HCEC 1CT (cell line): Measurements from ENCODE around the gene IER5L.

Source experiments
- DNase-seq: peaks from one replicate; pipeline ENCODE4 v3.0.0-alpha.2; 2017

Gene IER5L

DNA sequence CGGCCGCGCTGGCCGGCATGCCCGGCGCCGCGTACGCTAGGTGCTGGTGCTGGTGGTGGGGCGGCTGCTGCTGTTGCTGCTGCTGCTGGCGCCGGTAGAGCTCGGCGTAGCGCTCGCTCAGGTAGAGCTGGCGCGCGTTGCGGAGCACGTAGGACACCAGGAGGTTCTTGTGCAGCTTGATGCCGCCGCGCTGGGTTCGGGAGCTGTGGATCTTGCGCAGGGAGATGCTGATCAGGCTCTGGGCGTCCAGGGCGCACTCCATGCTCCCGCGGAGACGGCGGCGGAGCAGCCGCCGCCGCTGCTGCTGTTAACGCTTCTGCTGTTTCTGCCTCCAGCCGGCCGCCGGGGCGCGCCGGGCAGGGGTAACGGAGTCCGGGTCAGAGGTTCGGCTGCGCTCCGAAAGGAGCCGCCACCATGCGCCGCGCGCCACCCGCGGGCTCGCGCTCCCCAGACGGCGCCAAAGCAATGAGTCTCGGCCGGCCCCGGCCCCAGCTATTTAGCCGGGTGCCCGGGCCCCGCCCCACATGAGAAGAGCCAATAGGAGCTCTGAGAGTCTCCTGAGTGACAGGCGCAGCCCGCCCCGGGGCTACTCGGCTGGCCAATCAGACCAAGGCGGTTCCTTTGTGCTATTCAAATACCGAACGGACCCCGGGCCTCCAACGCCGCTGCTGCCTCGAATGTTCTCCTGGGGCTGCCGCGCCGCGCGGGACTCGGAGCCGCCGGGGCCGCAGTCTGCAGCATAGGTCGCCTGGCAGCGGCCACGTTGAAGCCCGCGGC, at the start of gene IER5L:
Gene IER5L, minus strand, starts transcription at position 471 of the 777 bp plus-strand sequence. Its CDS starts 209 bp downstream, at position 262.
- peak; percentile 95 for DNase-seq

DNA sequence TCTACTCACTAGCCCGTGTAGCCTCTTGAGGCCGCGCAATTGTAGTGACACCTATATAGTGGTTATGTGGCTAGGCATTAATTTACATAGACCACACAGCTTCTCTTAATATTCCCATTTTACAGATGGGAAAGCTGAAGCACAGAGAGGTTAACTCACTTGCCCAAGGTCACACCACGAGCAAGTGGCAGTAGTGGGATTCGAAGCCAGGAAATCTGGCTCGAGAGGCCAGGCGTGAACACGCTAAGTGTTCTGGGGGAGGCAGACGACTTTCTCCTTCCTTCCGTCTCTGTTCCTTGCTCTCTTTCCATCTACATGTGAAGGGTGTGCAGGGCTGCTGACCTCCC, 49.8 kb upstream of the IER5L start:
- DNase-seq: no peak

DNA sequence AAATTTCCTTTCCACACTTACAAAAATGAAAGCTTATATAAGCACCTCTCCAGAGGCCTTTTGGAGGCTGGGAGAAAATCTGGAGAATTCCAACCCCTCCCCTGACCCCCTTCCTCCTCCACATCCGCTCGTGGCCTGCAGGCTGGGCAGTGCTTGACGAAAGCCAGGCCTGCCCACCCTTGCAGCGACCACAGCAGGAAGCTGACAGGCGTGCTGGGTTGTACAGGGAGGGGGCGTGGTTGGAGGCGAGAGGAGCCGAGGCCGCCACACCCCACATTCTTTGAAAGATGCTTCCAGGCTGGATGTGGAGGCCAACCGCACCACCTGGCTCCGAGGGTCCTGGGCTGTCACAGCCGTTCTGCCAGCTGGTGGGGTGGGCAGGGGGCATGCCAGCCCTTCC, 47.8 kb upstream of the IER5L start:
- peak; percentile 13 for DNase-seq

DNA sequence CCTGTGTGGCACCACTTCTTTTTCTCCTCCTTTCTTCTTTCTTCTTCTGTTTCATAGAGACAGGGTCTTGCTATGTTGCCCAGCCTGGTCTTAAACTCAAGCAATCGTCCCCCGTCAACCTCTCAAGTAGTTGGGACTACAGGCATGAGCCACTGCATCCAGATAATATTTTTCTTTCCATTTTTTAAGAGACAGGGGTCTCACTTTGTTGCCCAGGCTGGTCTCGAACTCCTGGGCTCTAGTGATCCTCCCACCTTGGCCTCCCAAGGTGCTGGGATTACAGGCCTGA, 47.4 kb upstream of the IER5L start:
- DNase-seq: no peak

DNA sequence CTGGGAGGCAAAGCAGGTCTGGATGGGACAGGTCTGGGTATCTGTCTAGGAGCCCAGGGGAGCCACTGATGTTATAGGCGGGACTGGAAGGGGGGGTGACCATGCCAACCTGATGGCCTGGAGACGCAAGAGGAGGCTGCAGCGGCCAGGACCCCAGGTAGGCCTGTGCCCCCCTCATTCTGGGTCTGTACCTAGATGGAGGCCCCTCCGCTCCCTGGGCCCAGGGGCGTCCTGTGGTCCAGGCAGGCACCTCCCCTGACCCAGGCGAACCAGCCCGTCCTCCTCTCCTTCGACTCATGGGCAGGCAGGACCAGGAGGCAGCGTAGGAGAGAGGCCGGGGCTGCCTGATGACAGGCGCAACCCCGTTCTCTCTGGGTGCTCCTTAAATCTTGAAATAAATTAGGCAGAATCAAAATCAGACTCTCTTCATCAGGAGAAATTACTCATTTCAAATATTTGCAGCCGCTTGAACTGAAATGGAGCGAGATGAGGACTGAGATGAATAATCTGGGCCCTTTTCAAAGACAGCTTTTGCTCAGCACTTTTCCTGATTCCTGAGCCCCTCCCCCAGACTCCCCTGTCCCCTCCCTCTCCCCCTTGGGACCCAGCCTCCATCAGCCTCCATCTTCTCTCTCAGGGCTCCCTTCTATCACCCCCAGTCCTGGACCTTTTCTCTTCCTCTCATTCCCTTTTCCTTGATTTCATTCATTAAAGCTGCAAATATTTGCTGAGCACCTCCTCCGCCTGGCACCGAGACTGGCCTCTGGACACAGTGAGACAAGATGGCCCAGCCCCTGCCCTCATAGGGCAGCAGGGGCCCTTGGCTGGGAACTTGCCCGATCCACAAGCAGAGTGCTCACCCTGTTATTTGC, 46.8 kb upstream of the IER5L start:
- no peak for DNase-seq

DNA sequence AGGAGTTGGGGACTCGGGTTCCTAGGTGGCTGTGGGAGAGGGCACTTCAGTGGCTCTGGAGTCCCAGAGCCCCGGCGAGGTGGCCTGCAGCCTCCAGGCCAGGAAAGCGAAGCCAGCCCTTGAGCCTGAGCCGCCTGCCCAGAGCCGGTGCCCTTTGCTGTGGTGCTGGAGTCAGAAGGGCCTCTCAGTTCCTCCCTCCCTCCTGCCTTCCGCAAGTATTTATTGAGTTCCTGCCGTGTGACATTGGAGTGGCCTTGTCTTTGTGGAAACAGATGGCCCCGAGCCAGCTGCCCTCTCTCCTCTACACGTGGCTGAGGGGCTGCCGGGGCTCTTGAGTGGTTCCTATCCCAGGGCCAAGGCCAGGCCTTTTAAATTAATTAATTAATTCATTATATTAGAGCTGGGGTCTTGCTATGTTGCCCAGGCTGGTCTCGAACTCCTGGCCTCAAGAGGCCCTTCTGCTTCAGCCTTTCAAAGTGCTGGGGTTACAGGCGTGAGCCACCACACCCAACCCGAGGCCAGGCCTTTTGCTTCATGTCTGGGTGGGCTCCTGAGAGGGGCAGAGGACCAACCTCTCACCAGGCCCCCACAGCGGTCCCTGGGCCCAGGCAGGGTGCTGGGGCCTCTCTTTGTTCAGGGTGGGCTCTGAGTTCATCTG, 45.6 kb upstream of the IER5L start:
- no peak for DNase-seq

DNA sequence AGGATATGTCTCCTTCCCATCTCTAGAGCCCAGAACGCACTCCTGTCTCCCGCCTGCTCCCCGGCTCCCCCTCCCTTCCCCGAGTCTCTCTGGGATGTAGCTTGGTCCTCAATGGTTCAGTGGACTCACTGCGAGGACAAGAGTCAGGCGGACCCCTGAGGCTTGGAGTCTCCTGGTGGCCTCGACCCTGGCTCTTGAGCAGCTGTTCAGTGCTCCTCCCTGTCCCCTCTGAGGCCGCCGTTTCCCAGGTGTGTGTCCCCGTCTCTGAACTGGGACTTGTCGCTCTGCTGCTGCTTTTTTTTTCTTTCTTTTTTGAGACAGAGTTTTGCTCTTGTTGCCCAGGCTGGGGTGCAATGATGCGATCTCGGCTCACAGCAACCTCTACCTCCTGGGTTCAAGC, 44.8 kb upstream of the IER5L start:
- no peak for DNase-seq

DNA sequence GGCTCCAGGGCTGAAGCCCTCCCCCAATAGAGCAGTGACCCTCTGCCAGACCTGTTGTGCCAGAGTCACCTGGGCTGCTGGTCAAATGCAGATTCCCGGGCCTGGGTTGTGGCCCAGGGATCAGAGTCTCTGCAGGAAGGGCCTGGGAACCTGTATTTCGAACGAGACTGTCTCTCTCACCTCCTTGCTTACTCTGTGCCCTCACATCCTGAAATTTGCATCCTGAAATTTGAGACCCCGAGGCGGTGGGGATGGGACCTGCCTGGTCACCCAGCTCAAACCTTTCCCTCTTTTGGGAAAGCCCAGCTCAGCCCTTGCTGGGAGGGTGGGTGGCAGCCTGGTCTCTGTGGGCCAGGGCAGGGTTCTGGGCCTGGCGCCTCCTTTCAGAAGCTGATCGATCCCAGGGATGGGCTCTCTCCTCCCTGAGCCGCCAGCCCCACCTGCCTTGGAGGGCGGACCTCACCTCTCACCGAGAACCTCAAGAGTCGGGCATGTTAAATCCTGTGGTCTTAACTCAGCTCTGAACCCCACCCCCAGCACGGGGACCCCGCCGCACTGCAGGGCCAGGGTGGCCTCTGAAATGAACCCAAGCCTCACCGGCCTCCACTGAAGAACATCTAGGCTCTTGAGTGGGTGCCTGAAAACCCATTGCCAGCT, 44.0 kb upstream of the IER5L start:
- no peak for DNase-seq

DNA sequence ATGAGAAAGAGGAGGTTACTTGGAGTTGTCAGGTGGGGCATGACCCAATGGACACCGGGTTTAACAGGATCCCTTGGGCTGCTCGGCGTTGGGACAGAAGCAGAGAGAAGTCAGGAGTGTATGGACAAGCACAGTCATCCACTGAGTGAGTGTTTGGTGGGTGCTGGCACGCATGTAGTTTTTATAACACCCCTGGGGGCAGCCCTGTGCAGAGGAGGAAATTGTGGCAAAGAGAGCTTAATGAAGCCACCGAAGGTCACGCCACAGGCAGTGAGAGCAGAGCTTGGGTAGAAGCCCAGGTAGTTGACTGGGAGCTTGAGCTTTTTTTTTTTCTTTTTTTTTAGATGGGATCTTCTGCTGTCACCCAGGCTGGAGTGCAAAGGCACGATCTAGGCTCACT, 43.2 kb upstream of the IER5L start:
- no peak for DNase-seq

DNA sequence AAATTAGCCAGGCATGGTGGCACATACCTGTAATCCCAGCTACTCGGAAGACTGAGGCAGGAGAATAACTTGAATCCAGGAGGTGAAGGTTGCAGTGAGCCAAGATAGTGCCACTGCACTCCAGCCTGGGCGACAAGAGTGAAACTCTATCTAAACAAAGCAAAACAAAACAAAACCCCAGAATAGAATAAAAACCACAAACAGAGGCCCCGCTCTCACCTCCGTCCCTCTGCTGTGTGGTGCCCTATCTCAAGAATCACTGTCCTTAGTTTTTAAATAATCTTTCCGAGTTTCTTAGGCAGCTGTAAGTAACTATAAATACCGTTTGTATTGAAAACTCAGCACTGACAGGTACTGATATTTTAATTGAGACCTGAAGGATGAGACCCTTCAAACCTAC, 42.7 kb upstream of the IER5L start:
- DNase-seq: no peak

DNA sequence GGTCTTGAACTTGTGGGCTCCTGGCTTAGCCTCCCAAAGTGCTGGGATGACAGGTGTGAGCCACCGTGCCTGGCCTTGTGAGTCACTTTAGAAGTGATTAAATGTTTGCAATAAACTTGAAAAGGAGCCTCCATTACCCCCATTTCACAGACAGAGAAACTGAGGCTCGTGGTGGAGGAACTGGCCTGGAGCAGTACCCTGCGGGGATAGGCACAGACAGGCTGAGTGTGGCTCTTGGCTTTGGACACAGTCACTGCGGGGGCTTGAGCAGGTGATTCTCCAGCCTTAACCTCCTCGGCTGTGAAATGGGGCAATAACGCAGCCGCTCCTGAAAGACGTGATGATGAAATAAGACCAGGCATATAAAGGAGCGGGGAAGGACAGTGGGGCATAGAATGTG, 40.9 kb upstream of the IER5L start:
- DNase-seq: no peak

DNA sequence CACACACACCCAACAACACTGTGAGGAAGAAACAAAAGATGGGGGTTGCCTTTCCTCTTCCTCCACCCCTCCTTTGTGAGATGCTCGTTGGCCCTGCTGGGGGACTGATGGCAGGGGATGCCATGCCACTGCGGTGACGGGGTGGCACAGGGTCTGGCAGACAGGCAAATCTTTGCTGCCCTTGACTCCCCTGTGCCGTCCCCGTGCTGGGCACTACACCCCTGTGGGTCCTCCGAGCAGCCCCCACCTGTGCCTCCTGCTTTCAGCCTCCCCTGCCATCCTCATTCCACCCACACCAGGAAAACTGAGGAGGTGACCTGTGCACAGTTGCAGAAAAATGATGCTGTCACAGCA, 40.2 kb upstream of the IER5L start:
- no peak for DNase-seq

DNA sequence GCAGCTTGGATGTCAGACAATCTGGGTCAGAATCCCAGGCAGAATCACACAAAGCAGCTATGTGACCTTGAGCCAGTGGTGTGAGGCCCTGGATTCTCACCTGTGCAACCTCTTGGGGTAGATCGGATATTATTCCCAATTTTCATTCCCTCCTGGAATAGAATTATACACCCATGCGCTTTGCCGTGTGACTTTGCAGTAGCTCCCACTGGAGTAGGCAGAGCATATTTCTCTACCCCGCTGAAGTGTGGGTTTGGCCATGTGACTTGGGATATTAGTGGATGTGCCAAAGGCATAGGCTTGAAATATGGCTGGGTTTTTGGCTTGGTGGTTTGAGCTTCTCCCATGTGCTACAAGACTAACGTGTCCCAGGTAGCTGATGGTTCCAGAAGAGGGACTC, 35.5 kb upstream of the IER5L start:
- no peak for DNase-seq

DNA sequence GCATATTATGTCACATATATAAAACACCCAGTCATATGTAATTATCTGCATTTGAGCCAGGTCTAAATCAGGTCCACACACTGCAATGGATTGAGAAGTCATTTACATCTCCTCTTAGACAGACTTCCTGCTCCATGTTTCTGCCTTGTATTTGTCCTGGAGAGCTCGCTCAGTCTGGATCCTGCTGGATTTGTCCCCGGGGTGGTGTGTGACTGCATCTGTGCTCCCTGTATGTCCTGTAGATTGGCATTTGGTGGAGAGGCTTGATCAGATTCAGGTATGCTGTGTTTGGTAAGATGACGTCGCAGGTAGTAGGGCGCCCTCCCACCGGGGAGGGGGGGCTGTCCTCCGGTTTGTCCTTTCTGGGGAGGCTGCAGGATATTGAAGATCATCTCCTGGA, 33.6 kb upstream of the IER5L start:
- no peak for DNase-seq

DNA sequence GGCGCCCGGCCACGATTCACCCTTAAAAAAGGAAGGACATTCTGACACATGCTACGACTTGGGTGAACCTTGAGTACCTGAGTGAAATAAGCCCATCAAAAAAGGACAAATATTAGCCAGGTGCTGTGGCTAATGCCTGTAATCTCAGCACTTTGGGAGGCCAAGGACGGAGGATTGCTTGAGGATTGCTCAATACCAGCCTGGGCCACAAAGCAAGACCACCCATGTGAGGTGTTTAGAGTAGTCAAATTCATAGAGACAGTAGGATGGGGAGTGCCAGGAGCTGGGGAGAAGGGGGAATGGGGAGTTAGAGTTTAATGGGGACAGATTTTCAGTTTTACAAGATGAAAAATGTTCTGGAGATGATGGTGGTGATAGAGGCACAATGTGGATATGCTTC, 32.1 kb upstream of the IER5L start:
- DNase-seq: no peak

DNA sequence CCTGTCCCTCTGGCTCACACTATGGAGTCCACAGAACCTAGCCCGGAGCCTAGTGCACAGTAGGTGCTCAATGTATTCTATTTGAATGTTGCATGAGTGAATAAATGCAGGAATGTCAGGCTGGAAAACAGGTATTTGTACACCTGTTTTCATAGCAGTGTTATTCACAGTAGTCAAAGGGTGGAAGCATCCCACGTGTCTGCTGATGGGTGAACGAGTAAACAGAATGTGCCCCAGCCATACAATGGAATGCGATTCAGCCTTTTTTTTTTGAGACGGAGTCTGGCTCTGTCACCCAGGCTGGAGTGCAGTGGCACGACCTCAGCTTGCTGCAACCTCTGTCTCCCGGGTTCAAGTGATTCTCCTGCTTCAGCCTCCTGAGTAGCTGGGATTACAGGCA, 31.5 kb upstream of the IER5L start:
- DNase-seq: no peak

DNA sequence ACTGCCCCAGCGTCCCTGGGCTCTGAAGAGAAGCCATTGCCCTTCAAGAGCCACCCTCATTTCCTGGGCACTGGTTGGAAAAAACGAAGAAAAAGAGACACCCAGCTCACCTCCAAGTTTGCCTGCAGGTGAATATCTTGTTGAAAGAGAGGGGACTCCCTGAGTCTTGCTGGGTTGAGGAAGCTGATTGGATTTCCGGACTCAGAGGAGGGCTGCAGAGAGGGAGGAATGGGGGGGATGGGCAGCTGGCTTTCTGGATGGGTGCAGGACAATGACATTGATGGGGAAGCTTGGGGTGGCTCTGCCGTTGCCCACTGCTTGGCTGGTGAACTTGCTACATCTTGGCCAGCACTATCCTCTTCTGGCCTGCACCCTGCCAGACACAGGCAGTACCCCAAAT, 31.0 kb upstream of the IER5L start:
- DNase-seq: no peak

DNA sequence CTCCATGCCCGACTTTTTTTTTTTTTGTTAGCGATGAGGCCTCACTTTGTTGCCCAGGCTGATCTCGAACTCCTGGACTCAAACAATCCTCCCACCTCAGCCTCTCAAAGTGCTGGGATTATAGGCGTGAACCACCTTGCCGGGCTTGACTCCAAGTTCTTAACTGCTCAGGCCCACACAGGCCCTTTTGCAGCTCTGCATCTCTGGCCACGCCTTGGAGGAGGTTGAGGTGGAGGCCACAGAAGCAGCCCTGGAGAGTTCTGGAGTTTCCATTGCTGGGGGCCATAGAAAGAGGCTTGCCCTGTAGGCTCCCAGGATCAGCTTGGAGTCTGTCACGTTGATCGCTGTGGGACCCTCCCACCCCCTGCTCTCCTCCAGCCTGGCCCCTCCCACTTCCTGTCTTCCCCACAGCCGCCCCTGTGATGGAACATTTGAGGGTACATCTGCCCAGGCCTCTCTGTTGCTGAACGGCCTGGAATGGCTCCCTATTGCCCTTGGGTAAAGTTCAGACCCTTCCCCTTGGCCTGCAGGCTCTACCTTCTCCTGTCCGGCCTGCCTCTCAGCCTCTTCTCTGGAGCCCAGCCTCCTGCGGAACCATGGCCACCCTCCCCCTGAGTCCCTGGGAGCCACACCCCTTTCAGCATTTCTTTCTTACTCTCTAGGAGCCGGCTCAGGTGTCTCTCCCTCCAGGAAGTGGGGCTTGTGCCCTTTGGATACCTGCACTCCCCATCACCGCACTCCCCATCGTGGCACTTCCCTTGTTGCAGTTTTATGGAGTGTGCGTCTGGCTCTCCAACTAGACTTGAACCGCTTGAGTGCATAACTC, 30.4 kb upstream of the IER5L start:
- no peak for DNase-seq

DNA sequence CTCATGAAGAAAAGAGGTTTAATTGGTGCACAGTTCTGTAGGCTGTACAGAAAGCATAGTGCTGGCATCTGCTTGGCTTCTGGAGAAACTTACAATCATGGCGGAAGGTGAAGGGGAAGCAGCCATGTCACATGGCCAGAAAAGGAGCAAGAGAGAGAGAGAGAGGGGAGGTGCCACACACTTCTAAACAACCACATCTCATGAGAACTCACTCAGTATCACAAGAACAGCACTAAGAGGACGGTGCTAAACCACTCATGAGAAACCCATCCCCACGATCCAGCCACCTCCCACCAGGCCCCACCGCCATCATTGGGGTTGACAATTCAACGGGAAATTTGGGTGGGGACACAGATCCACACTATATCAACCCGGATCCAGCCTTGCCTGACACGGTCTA, 28.8 kb upstream of the IER5L start:
- DNase-seq: no peak

DNA sequence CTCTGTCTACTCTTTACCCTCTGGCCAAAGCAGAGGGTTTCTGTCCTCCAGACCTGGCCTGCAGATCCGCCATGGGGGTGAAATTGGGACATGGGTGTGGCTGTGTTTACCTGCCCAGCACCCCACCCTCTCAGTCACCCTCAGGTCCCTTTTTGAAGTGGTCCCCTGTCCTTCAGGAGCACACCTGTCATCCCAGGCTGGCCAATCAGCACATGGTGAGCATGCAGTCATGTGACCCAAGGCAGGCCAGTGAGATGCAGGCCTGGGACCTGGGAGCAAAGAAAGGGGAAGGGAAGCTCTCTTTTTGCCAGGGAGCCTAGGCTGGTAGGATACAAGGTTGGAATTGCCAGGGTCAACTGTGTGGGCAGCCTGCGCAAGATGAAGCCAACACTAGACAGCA, 28.3 kb upstream of the IER5L start:
- no peak for DNase-seq

DNA sequence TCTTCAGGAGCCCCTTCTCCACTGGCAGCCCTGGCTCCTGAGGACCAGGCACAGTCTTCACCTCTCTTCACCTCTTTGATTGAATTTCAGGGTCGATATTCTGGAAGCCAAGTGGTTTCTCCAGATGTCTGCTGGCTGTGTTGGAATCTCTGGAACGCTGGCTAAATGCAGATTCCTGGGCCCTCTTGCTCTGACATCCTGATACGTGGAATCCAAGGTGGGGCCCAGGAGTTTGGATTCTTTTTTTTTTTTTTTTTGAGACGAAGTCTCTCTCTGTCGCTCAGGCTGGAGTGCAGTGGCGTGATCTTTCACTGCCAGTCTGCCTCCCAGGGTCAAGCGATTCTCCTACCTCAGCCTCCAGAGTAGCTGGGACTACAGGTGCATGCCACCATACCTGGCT, 26.8 kb upstream of the IER5L start:
- DNase-seq: no peak

DNA sequence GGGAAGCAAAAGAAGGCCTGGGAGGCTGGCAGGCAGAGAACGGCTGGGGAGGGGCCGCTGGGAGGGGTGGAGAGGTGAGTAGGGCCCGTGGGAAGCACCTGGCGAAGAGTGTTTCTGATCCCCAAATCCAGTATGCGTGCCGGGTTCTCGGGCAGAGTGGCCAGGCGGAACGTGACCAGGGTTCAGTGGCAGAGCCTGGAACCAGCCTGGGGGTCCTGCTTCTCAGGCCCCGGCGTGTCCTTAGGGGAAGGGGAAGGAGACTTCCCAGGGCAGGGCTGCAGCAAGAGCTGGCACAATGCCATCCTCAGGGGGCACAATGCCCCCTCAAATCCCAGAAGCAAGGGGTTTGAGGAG, 25.5 kb upstream of the IER5L start:
- no peak for DNase-seq
